ENCODE measurements around the gene IBTK. TPM values are rescaled to one million over a fixed set of nuclear protein-coding genes. Genes with fewer than 3 reads are reported as not detected.

Gene IBTK
- total and polyA plus RNA-seq, 2 of the 8 experiments (the other 6 are each of a cell fraction or from before 2014, with no cell fraction given) = 4.6 to 24.2 TPM

DNA sequence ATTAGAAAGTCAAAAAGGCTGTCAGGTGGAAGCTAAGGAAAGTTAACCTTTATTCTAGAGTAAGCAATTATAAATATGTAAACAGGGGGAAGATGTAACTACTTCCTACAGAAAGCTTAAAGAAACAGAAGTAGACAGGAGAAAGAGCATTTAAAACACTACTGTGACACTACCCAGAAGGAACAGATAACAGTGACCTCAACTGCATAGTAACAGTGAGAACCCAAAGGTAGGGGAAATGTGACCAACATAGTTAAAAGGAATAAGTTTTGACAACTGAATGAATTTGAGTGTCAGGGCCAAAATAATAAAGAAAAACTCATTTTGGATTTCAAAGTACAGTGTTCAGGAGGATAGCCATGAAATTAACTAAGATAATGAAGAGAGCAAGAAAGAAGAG lies 43.5 kb downstream of the IBTK start:
- ChIA-PET CTCF (ENCODE audit: partially characterized antibody) (no interaction called here), POLR2A (ENCODE audit: partially characterized antibody) (no interaction called here)
- no peak overlapping the region for H3K4me3 ChIP-seq (ENCODE audit: extremely low read depth in 1 of 4, insufficient read depth in 2 of 4, low read depth in 3 of 4, low read length in 4 of 4)
- H3K79me1 ChIP-seq (ENCODE audit: low read depth, low read length) = no peaks in the 10 kb centered on the region; the same call in 1 of the 2 replicates
- no peaks in the 10 kb centered on the region for H3K79me2 ChIP-seq (ENCODE audit: control insufficient read depth in 1 of 2, insufficient read depth in 2 of 2, low read length in 2 of 2)
- no peaks in the 10 kb centered on the region; a peak in 1 of 7 replicates for H3K4me1 ChIP-seq (replicated peaks in 1 of 4; ENCODE audit: control insufficient read depth in 3 of 4, insufficient read depth in 4 of 4, low read length in 3 of 4)
- DNase-seq (ENCODE audit: low read depth in 1 of 2, low spot score in 2 of 2) (no peak), FAIRE-seq (no peak)
- H3K56ac ChIP-seq (replicated peaks; ENCODE audit: insufficient read length, low read depth, low read length) = no peak overlapping the region
- H2AK5ac ChIP-seq (ENCODE audit: low read depth, low read length) = no peak overlapping the region
- no peak overlapping the region for H2BK15ac ChIP-seq (ENCODE audit: low read length)
- H2BK5ac ChIP-seq (ENCODE audit: low read depth, low read length) = no peak overlapping the region
- no peak overlapping the region for H3K4ac ChIP-seq (replicated peaks; ENCODE audit: insufficient read length, low read depth, low read length)
- no peak overlapping the region for H4K8ac ChIP-seq (ENCODE audit: extremely low read depth, insufficient read depth, low read length)
- H4K5ac ChIP-seq (ENCODE audit: insufficient read length, low read depth, low read length) = no peak overlapping the region
- no peak overlapping the region for H2BK20ac ChIP-seq (ENCODE audit: low read length)
- H4K91ac ChIP-seq (replicated peaks; ENCODE audit: insufficient read length, low read length) = no peak overlapping the region
- no peaks in the 10 kb centered on the region for H3K27me3 ChIP-seq (replicated peaks in 1 of 4; ENCODE audit: control insufficient read depth in 3 of 4, extremely low read depth in 1 of 4, insufficient read depth in 3 of 4, low read length in 3 of 4)
- no peaks in the 10 kb centered on the region for H4K20me1 ChIP-seq (replicated peaks in 1 of 2; ENCODE audit: control insufficient read depth in 1 of 2, insufficient read depth in 2 of 2, low read length in 2 of 2)
- H3K36me3 ChIP-seq (ENCODE audit: control insufficient read depth in 2 of 4, insufficient read depth in 4 of 4, low read length in 3 of 4) = peaks cover 0 to 56% (median 15%) of the 10 kb centered on the region in 4 experiments; a peak in 7 of 8 replicates
- H3K4me2 ChIP-seq (ENCODE audit: insufficient read depth in 1 of 2, low read depth in 2 of 2, low read length in 2 of 2) = no peak overlapping the region
- H3K23ac ChIP-seq (ENCODE audit: insufficient read length) = no peak overlapping the region
- no peaks in the 10 kb centered on the region for H3K23me2 ChIP-seq (ENCODE audit: low read depth, low read length)
- no peak overlapping the region for H2AFZ ChIP-seq (ENCODE audit: low read length)
- H2BK120ac ChIP-seq (replicated peaks; ENCODE audit: low read depth, low read length) = no peak overlapping the region
- H3K14ac ChIP-seq (ENCODE audit: insufficient read length) = no peak overlapping the region
- H2BK12ac ChIP-seq (ENCODE audit: low read depth, low read length) = no peak overlapping the region
- no peak overlapping the region for H3K18ac ChIP-seq (ENCODE audit: extremely low read depth, low read length)
- no peak overlapping the region for H3K27ac ChIP-seq (ENCODE audit: low read depth, low read length)
- H3K9ac ChIP-seq (replicated peaks in 1 of 4; ENCODE audit: extremely low read depth in 1 of 4, low read depth in 3 of 4, low read length in 3 of 4) = no peak overlapping the region
- H3K9me3 ChIP-seq (ENCODE audit: insufficient read depth in 2 of 2, low read depth in 1 of 2, low read length in 1 of 2) = no peaks in the 10 kb centered on the region
- no peak for TF ChIP-seq RFX5 (IDR thresholded peaks at IDR 0.05; ENCODE audit: borderline replicate concordance, low read depth, low read length)

All from H1 (cell line).